B cell (primary cell): ENCODE data around the gene PPARG. TPM values are rescaled to one million over a fixed set of nuclear protein-coding genes. Genes with fewer than 3 reads are reported as not detected.

Experiments used
- ATAC-seq: fragments of 200-7000 bp; cut with Tn5 transposase; one replicate; pipeline ENCODE4 v1.10.0; 2021; ENCODE audit warnings: low read depth, mild to moderate bottlenecking, moderate number of reproducible peaks, moderate library complexity
- CTCF ChIA-PET: fragments of 350-600 bp; sonication (Branson Sonifier 250); formaldehyde crosslinking; loops from one replicate; lab custom pipeline; 2021; ENCODE audit warnings: antibody characterized with exemption, inconsistent platforms; lab: Charles Lee
- POLR2A ChIA-PET: fragments of 350-600 bp; sonication (Branson Sonifier 250); formaldehyde crosslinking; loops from one replicate; lab custom pipeline; 2021; ENCODE audit warnings: antibody characterized with exemption; lab: Charles Lee
- DNase-seq: peaks from one replicate; pipeline ENCODE4 v3.0.0; 2013
- H2AFZ ChIP-seq: 2 replicates; pipeline ENCODE4 v1.6.1; 2012; ENCODE audit warnings: mild to moderate bottlenecking, low read depth, low read length; ENCODE audit not compliant: insufficient read depth, poor library complexity, severe bottlenecking
- H3K27ac ChIP-seq, 2 donors: 1 replicate in 1 of 2; 2 replicates in 1 of 2; pipeline ENCODE4 v1.5.1; 2012 to 2013; ENCODE audit warnings: low read length in 2 of 2, mild to moderate bottlenecking in 2 of 2, moderate library complexity in 1 of 2
- H3K27me3 ChIP-seq, 4 experiments: fragments of 200-600 bp in 1 of 4; sonication (generic) in 1 of 4; replicated peaks in 1 of 4; 1 replicate in 2 of 4; 2 replicates in 2 of 4; pipeline versions ENCODE4 v1.6.1 to v1.7.0; 2013 to 2016; ENCODE audit warnings: low read length in 3 of 4, mild to moderate bottlenecking in 2 of 4, mixed read lengths in 1 of 4, moderate library complexity in 1 of 4; ENCODE audit not compliant: insufficient read depth in 4 of 4, control insufficient read depth in 3 of 4; ENCODE audit errors: control extremely low read depth in 1 of 4
- H3K36me3 ChIP-seq, 2 experiments: replicated peaks in 1 of 2; 1 replicate in 1 of 2; 2 replicates in 1 of 2; pipeline versions ENCODE4 v1.6.1 to v1.7.1; 2013; ENCODE audit warnings: low read length in 1 of 2; ENCODE audit not compliant: insufficient read depth in 2 of 2, control insufficient read depth in 1 of 2; ENCODE audit errors: control extremely low read depth in 1 of 2, extremely low read depth in 1 of 2
- H3K4me1 ChIP-seq, 2 donors: fragments of 200-600 bp in 1 of 2; sonication (generic) in 1 of 2; 1 replicate in 1 of 2; 2 replicates in 1 of 2; pipeline versions ENCODE4 v1.5.1 to v1.6.1; 2013 to 2017; ENCODE audit warnings: low read length in 2 of 2; ENCODE audit not compliant: control insufficient read depth in 2 of 2, insufficient read depth in 2 of 2
- H3K4me2 ChIP-seq: replicated peaks from 2 replicates; pipeline ENCODE3; 2012; ENCODE audit warnings: mild to moderate bottlenecking, low read depth, low read length; ENCODE audit not compliant: poor library complexity, severe bottlenecking
- H3K4me3 ChIP-seq, 5 experiments: fragments of 200-600 bp in 1 of 5; sonication (generic) in 1 of 5; 1 replicate in 3 of 5; 2 replicates in 2 of 5; pipeline versions ENCODE4 v1.5.1 to v1.7.0; 2011 to 2016; ENCODE audit warnings: low read length in 4 of 5, mild to moderate bottlenecking in 4 of 5, low read depth in 2 of 5, control low read depth in 1 of 5, moderate library complexity in 1 of 5; ENCODE audit not compliant: insufficient read depth in 1 of 5; ENCODE audit errors: control extremely low read depth in 1 of 5, extremely low read depth in 1 of 5
- H3K79me2 ChIP-seq: fragments of 200-600 bp; sonication (generic); one replicate; pipeline ENCODE4 v1.6.0; 2016; ENCODE audit warnings: low read length; ENCODE audit not compliant: control insufficient read depth, insufficient read depth
- H3K9ac ChIP-seq: fragments of 200-600 bp; sonication (generic); 2 replicates; pipeline ENCODE4 v1.6.1; 2017; ENCODE audit warnings: mild to moderate bottlenecking, low read length, moderate library complexity
- H3K9me3 ChIP-seq, 3 donors: one replicate each; pipeline versions ENCODE4 v1.6.1 to v1.7.1; 2013; ENCODE audit warnings: low read length in 2 of 3; ENCODE audit not compliant: control insufficient read depth in 2 of 3, insufficient read depth in 1 of 3; ENCODE audit errors: control extremely low read depth in 1 of 3
- H4K20me1 ChIP-seq: 2 replicates; pipeline ENCODE4 v1.6.0; 2012; ENCODE audit warnings: mild to moderate bottlenecking, low read length; ENCODE audit not compliant: insufficient read depth, control insufficient read depth, poor library complexity, severe bottlenecking
- H3K27ac Mint-ChIP-seq: one replicate; pipeline ENCODE4 v1.8.0; 2021; ENCODE audit warnings: mixed read lengths
- H3K27me3 Mint-ChIP-seq: one replicate; pipeline ENCODE4 v1.8.0; 2021; ENCODE audit warnings: mixed read lengths
- H3K4me1 Mint-ChIP-seq: one replicate; pipeline ENCODE4 v1.8.0; 2021; ENCODE audit warnings: mixed read lengths
- H3K4me3 Mint-ChIP-seq: one replicate; pipeline ENCODE4 v1.8.0; 2021; ENCODE audit warnings: mixed read lengths
- H3K9me3 Mint-ChIP-seq: one replicate; pipeline ENCODE4 v1.8.0; 2022; ENCODE audit warnings: mixed read lengths; ENCODE audit not compliant: insufficient read depth
- CTCF ChIP-seq: fragments of 200-600 bp; IDR thresholded peaks from one replicate; pipeline ENCODE4 v1.8.0; 2022; ENCODE audit warnings: antibody characterized with exemption, mild to moderate bottlenecking
- EZH2 ChIP-seq: IDR thresholded peaks from 2 replicates; pipeline ENCODE4 v1.6.1; 2012; ENCODE audit warnings: borderline replicate concordance, low read depth, mild to moderate bottlenecking, moderate library complexity, low read length; ENCODE audit not compliant: insufficient read depth, poor library complexity, severe bottlenecking
- WGBS: methylation state at CpG from one replicate; pipeline ENCODE4 v1.1.5; 2013; ENCODE audit warnings: missing lambda C conversion rate; ENCODE audit not compliant: insufficient coverage; 5-methylcytosine and 5-hydroxymethylcytosine counted together
- intact Hi-C: fragments of 100-400 bp; cut with micrococcal nuclease; formaldehyde crosslinking; loops from one replicate; pipeline ENCODE4 v1.10.0; 2022
- polyA plus RNA-seq: library from polyadenylated mRNA; depleted of rRNA; stranded (reverse); fragments of >200 nt; gene quantifications from 2 replicates; pipeline ENCODE4 v1.2.3, GENCODE V29; 2012
- total RNA-seq, 2 donors: library from RNA; stranded (reverse); fragments of 120-200 nt in 1 of 2; gene quantifications; 1 replicate in 1 of 2; 2 replicates in 1 of 2; pipeline versions ENCODE4 v1.2.3 to v1.2.4, GENCODE V29; 2013 to 2022

Gene PPARG
- total and polyA plus RNA-seq, 2 donors (not counting 1 experiment from before 2014, with no cell fraction given), result 0.12 to 0.44 TPM

- no CpG with 5 or more reads among the region's 5 CpGs for WGBS
- H3K9me3 ChIP-seq, result peaks cover 0 to 7% (median 0%) of the 10 kb centered on the region in 3 donors
- Mint-ChIP-seq H3K4me3 (no peak overlapping the region), H3K27me3 (peaks cover 23% of the 10 kb centered on the region), H3K27ac (no peak overlapping the region), H3K4me1 (no peaks in the 10 kb centered on the region), H3K9me3 (peaks cover 6% of the 10 kb centered on the region)
- no peak overlapping the region for H3K9ac ChIP-seq
- no peaks in the 10 kb centered on the region for H4K20me1 ChIP-seq
- DNase-seq (no peak), ATAC-seq (no peak)
- peaks cover 0 to 5% (median 0%) of the 10 kb centered on the region in 4 experiments for H3K27me3 ChIP-seq
- intact Hi-C loops, result no loop called here
- TF ChIP-seq EZH2, result no peak
- no peak for TF ChIP-seq CTCF
- H3K4me3 ChIP-seq, result no peak overlapping the region
- H3K4me2 ChIP-seq, result no peak overlapping the region
- H2AFZ ChIP-seq, result no peak overlapping the region
- no peak overlapping the region for H3K27ac ChIP-seq
- ChIA-PET POLR2A (no interaction called here), CTCF (no interaction called here)
- H3K4me1 ChIP-seq, result no peaks in the 10 kb centered on the region
- H3K79me2 ChIP-seq, result no peaks in the 10 kb centered on the region
- H3K36me3 ChIP-seq, result no peaks in the 10 kb centered on the region
These were observed 36.0 kb upstream of the PPARG start for GRCh38 chr3:12252889-12253288.

GRCh38 chr3:12253516-12254343 lies 35.1 kb upstream of the PPARG start:
- TF ChIP-seq CTCF, result no peak
- TF ChIP-seq EZH2, result no peak
- Mint-ChIP-seq H3K27me3 (peaks cover 28% of the 10 kb centered on the region), H3K9me3 (peaks cover 8% of the 10 kb centered on the region), H3K4me1 (no peaks in the 10 kb centered on the region), H3K27ac (no peak overlapping the region), H3K4me3 (no peak overlapping the region)
- WGBS, result 91% methylated on average over 7 of the region's 10 CpGs
- Histone ChIP-seq H4K20me1 (no peaks in the 10 kb centered on the region), H3K27ac (no peak overlapping the region), H3K36me3 (no peaks in the 10 kb centered on the region), H3K9me3 (peaks cover 0 to 7% (median 0%) of the 10 kb centered on the region in 3 donors), H3K9ac (no peak overlapping the region), H3K4me2 (no peak overlapping the region), H2AFZ (no peak overlapping the region), H3K4me3 (no peak overlapping the region), H3K4me1 (no peaks in the 10 kb centered on the region), H3K79me2 (no peaks in the 10 kb centered on the region), H3K27me3 (peaks cover 0 to 6% (median 0%) of the 10 kb centered on the region in 4 experiments)
- CTCF ChIA-PET, result no interaction called here
- ATAC-seq, result no peak
- POLR2A ChIA-PET, result no interaction called here
- intact Hi-C loops, result no loop called here
- DNase-seq, result no peak
